ENCODE results near the gene FBXO3.
"Not testable (repeated sequence)": the region's sequence is repeated elsewhere in the genome, so short reads cannot be mapped to it uniquely, and the experiment has no call there.

DNA sequence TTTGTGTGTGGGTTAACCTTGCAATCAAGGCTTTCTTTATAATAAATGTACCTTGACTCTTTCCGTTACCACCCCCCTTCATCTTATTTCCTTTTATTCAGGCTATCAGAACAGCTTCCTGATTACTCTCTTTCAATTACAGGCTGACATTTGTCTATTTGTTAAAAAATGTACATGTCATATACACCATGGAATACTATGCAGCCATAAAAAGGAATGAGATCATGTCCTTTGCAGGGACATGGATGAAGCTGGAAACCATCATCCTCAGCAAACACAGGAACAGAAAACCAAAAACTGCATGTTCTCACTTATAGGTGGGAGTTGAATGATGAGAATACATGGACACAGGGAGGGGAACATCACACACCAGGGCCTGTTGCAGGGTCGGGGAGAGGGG is 13.8 kb upstream of the FBXO3 start:
- TF ChIP-seq POLR2A, POLR2AphosphoS5 (IDR thresholded peaks at IDR 0.05; ENCODE audit: low read depth, low read length): not testable (repeated sequence)
